GM19035 (cell line): ENCODE data around the gene EDARADD.
"Not testable (repeated sequence)": the region's sequence is repeated elsewhere in the genome, so short reads cannot be mapped to it uniquely, and the experiment has no call there.

Source experiments
- ATAC-seq: cut with Tn5 transposase; IDR thresholded peaks from one replicate; pipeline ENCODE4 v1.9.1; 2021; ENCODE audit not compliant: unreplicated experiment

EDARADD gene

GRCh38 chr1:236393681-236394481 is at the start of gene EDARADD:
TSS of gene EDARADD (plus strand) at chr1:236394286. CDS start at chr1:236394445, 159 bp downstream.
- no peak for ATAC-seq

- ATAC-seq = no peak
Measured at GRCh38 chr1:236345728-236346127, 48.4 kb upstream of the EDARADD start.

GRCh38 chr1:236348071-236348470 is 46.0 kb upstream of the EDARADD start:
- ATAC-seq = no peak

- no peak for ATAC-seq
Measured at GRCh38 chr1:236350308-236350707, 43.8 kb upstream of the EDARADD start.

- ATAC-seq = no peak
Measured at GRCh38 chr1:236351875-236352573, 42.1 kb upstream of the EDARADD start.

- ATAC-seq = not testable (repeated sequence)
Measured at GRCh38 chr1:236352747-236353146, 41.3 kb upstream of the EDARADD start.

- no peak for ATAC-seq
Measured at GRCh38 chr1:236353813-236354212, 40.3 kb upstream of the EDARADD start.

GRCh38 chr1:236354330-236355147 is 39.5 kb upstream of the EDARADD start:
- ATAC-seq = no peak

GRCh38 chr1:236356141-236356540 is 37.9 kb upstream of the EDARADD start:
- ATAC-seq = no peak

GRCh38 chr1:236361909-236362590 is 32.0 kb upstream of the EDARADD start:
- no peak for ATAC-seq

- ATAC-seq = no peak
Measured at GRCh38 chr1:236363237-236363636, 30.8 kb upstream of the EDARADD start.

- no peak for ATAC-seq
Measured at GRCh38 chr1:236365999-236366570, 28.0 kb upstream of the EDARADD start.

GRCh38 chr1:236366681-236367080 is 27.4 kb upstream of the EDARADD start:
- ATAC-seq = not testable (repeated sequence)

- no peak for ATAC-seq
Measured at GRCh38 chr1:236370420-236370819, 23.7 kb upstream of the EDARADD start.

GRCh38 chr1:236371083-236371482 is 23.0 kb upstream of the EDARADD start:
- no peak for ATAC-seq

- no peak for ATAC-seq
Measured at GRCh38 chr1:236377832-236378535, 16.1 kb upstream of the EDARADD start.

GRCh38 chr1:236381565-236382158 is 12.4 kb upstream of the EDARADD start:
- no peak for ATAC-seq

- no peak for ATAC-seq
Measured at GRCh38 chr1:236388332-236388731, 5.8 kb upstream of the EDARADD start.

- ATAC-seq = no peak
Measured at GRCh38 chr1:236389253-236389652, 4.8 kb upstream of the EDARADD start.
